Fibroblast of upper back skin (primary cell): ENCODE measurements around the gene RAB37.

Experiments used
- DNase-seq: peaks from one replicate; pipeline ENCODE4 v3.0.0-alpha.2; 2013

The RAB37 gene

GRCh38 chr17:74780443-74781238 lies 43.6 kb downstream of the RAB37 start:
- no peak for DNase-seq

DNA sequence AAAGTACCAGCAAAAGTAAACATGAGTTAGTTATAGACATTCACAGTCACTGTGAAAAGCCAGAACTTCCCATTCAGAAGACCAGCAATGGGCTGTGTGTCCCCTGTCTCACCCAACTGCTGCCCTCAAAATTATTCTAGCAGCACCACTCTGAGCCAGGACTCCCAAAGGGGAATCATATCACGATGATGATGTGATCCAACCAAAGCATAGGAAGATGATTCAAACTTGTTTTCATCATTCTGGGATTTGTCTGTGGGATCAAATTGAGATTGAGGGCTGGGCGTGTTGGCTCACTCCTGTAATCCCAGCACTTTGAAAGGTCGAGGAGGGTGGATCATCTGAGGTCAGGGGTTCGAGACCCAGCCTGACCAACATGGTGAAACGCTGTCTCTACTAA lies 45.5 kb downstream of the RAB37 start:
- DNase-seq = no peak

DNA sequence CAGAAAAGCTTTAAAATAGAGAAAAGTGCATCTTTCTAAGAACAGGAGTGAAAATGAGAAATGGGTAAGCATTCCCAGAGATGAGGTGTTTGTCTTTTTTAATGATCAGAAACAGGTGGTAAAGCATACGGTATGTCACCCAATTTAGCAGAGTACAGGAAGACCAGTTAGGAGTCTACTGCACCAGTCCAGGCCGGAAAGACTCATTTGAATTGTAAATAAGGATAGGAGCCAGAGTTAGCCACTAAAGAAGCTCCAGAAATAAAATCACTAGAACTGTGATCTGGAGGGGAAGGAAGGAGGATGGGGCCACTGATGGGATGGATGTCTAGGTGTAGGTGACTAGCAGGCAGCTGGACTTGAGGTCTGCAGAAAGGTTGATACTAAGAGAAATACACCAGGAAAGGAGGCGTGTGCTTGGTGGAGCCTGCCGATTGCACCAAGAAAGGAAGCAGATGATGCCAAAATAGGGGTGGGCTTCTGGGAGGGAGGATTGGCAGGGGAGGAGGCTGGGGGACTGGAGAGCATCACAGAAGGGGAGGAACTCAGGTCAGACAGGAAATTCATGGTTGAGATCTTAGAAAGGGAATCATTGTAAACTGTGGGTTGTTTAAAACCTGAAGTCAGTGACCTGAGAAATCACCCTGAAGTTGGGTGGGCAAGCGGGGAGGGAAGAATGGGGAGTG lies 47.2 kb downstream of the RAB37 start:
- no peak for DNase-seq

GRCh38 chr17:74785096-74785980 lies 48.3 kb downstream of the RAB37 start:
- no peak for DNase-seq

DNA sequence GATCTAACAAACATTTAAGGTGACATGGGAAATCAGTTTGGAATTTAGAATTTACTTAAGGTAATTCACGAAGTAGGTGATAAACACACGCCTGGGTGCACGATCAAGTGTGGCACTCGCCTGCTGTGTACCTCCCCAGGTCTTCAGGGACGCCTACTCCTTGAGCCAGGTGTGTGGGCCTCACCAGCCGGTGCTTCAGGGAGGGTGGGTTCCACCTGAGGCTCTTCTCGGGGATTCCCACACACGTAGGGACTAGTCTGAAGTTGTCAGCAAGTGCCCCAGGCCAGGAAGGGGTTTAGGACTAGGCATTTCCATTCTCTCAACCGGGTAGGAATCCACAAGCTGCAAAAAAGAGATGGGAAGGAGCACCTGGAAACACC lies 48.9 kb downstream of the RAB37 start:
- DNase-seq = no peak

GRCh38 chr17:74786431-74787055 lies 49.5 kb downstream of the RAB37 start:
- no peak for DNase-seq

DNA sequence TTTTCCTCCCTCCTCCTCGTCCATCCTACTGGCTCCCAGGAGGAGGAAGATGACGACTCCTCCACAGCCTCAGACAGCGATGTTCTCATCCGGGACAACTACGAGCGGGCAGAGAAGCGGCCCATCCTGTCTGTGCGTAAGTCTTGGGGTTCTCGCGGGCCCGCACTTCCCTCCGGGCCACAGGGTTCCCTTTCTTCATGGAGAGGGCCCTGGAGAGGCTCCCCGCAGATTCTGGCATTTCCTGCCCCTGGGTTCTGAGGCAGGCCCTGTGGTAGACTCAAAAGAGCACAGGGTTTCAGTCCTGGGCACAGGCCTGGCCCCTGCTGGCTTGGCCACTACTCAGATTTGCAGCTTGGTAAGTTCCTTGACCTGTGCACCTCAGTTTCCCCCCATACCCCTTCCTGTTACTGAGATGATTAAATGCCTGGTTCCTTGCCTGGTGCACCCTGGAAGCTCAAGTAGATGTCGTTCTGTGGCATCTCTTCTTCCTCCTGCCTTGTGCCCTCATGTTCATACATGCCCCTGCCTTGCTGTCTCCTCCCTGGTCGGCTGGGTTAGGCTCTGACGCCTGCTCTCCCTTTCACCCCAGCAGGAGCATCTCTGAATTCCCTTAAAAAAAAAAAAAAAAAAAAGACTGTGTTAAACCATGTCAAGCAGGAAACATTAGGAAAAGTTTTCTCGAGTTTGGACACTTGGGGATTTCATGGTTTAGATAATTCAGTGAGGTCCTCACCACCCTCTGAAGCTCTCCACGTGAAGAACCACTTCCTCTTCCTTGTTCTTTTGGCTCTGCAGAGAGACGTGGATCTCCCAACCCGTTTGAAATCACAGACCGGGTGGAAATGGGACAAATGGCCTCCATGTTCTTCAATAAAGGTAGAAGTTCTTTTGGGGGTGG lies 53.4 kb downstream of the RAB37 start:
- DNase-seq = no peak

GRCh38 chr17:74792586-74793105 lies 55.6 kb downstream of the RAB37 start:
- DNase-seq = no peak

DNA sequence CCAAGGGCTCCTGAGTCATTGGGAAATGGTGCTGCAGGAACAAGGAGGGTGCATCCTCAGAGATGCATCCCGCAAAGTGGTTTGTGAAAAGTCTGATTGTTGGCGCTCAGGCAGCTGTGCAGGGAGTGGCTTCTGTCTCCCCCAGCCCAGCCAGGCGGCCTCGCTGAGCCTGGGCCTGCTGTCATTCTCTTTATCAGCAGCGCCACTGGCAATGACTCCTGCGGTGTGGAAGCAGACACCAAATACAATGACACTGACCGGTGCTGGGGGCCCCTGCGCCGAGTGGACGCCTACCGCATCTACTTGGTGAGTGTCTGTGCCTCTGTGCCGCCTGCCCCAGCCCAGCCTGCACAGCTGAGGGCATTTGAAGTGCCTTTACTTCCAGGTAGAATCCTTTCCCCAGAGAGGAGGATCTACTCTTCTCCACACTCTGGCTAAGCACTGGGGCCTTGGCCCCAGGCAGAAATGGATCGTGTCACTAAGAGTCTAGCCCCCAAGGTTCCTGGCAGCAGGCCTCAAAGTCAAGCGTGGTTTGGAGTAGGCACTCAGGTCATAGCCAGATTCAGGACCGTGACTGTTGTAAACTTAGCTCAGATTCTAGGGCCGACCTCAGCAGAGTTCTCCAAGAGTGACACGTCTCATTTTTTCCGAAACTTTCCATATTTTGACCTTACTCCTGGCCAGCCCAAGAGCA lies 58.4 kb downstream of the RAB37 start:
- DNase-seq = no peak

DNA sequence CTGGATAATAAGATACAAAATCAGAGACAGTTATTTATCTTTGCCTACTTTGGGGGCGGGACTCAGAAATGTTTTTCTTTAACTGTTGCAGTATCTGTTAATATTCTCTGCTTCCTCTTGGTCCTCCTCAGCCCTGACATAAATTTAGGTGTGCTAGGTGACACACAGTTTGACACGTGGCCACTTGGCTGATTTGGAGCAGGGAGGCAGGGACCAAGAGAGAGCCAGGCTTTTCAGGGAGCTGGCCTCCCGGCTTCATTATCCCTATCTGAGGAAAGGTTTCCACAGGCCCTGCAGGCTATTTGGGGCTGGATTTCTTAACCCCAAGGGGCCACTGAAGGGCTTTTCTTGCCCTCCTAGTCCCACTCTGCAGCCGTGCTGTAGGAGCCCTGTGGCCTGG lies 59.2 kb downstream of the RAB37 start:
- DNase-seq = no peak

GRCh38 chr17:74796866-74797265 lies 59.8 kb downstream of the RAB37 start:
- no peak for DNase-seq
